WTC11 (cell line): ENCODE results near the gene RMI2.

Experiments
- ESRRA ChIP-seq: sonication (generic); formaldehyde crosslinking; IDR thresholded peaks from 2 replicates; pipeline ENCODE4 v1.8.1; 2022; ENCODE audit warnings: mild to moderate bottlenecking, missing genetic modification reagents, borderline replicate concordance
- RORB ChIP-seq: fragments of 250-450 bp; sonication (Bioruptor Pico); IDR thresholded peaks from 2 replicates; pipeline ENCODE4 v1.9.0; 2021; ENCODE audit warnings: mild to moderate bottlenecking
- ZNF263 ChIP-seq: sonication (generic); formaldehyde crosslinking; IDR thresholded peaks from 2 replicates; pipeline ENCODE4 v1.8.1; 2022; ENCODE audit warnings: low read depth, mild to moderate bottlenecking, moderate library complexity, missing genetic modification reagents
- TF ChIP-seq, protein P1 (sequence below): sonication (generic); formaldehyde crosslinking; IDR thresholded peaks from 2 replicates; pipeline ENCODE4 v1.8.0; 2022; ENCODE audit warnings: mild to moderate bottlenecking, missing genetic modification reagents

DNA sequence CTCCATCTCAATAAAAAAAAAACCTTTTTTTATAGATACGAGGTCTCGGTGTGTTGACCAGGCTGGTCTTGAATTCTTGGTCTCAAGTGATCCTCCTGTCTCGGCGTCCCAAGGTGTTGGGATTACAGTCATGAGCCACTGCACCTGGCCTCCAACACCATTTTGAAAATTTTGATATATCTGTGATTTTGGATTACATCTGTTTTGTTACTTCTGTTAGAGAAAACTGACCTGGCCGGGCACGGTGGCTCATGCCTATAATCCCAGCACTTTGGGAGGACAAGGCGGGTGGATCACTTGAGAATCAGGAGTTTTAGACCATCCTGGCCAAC lies 18.6 kb downstream of the RMI2 start:
- TF ChIP-seq RORB (CRISPR knock-in tag) (no peak), ZNF263 (no peak), ESRRA (no peak)
- TF ChIP-seq, protein P1, sequence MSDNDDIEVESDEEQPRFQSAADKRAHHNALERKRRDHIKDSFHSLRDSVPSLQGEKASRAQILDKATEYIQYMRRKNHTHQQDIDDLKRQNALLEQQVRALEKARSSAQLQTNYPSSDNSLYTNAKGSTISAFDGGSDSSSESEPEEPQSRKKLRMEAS (CRISPR knock-in tag) = no peak
